HG03175 (cell line): ENCODE results near the gene UCK2.
A peak's percentile ranks its signal among the peaks of the same experiment; 100 is the strongest.

Experiments used
- ATAC-seq: cut with Tn5 transposase; IDR thresholded peaks from one replicate; pipeline ENCODE4 v1.9.1; 2021; ENCODE audit warnings: mild to moderate bottlenecking, moderate library complexity; ENCODE audit not compliant: unreplicated experiment

UCK2 gene

DNA sequence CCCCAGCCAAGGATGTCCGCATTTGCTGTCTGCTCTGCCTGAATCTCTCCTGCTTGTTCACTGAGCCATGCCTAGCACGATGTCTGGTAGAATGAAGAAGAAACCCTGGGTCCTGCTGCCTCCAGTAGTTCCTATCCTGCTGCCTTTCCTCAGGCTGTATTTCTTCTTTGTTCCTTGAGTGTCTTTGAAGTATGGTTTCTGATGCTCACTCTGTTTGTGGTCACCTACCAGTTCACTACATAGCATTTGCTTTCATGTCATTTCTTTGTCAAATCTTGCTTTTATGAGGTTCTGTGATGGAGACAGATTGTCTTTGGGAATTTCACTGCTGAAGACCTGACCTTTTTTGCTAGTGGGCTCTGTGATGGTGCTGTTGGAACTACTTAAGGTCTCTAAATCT is 5.9 kb downstream of the UCK2 start:
- no peak for ATAC-seq

DNA sequence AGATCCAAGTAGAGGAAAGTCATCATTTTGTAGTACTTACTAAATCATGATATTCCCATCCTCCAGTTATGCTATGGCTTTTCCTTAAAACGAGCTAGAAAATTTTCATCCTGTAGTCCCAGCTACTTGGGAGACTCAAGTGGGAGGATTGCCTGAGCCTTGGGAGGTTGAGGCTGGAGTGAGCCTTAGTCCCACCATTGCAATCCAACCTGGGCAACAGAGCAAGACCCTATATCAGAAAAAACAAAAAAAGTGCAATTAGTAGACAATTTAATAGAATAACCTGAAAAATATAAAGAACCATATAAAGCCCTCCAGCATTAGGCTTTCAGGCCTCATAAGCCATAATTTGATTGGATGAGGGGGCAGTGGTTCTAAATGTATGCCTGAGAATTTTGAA is 6.8 kb downstream of the UCK2 start:
- ATAC-seq: no peak

DNA sequence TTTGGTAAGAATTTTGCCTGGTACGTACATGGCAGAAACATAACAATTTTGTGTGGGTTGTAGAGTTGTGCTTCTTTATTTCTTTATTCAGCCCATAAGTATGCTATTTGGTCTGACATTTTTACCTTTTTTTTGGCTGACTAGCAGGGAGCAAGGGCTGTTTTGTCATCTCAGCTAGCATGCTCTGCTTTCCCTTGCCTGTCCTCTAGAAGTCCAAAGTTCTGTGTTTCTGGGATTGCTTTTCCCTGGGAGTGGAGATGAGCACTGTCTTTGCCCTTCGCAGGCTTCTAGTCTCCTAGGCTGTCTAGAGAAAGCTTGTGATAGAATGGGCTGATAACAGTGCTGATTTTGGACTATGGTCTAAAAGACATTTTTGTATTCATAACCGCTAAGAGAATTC is 7.5 kb downstream of the UCK2 start:
- ATAC-seq: no peak

DNA sequence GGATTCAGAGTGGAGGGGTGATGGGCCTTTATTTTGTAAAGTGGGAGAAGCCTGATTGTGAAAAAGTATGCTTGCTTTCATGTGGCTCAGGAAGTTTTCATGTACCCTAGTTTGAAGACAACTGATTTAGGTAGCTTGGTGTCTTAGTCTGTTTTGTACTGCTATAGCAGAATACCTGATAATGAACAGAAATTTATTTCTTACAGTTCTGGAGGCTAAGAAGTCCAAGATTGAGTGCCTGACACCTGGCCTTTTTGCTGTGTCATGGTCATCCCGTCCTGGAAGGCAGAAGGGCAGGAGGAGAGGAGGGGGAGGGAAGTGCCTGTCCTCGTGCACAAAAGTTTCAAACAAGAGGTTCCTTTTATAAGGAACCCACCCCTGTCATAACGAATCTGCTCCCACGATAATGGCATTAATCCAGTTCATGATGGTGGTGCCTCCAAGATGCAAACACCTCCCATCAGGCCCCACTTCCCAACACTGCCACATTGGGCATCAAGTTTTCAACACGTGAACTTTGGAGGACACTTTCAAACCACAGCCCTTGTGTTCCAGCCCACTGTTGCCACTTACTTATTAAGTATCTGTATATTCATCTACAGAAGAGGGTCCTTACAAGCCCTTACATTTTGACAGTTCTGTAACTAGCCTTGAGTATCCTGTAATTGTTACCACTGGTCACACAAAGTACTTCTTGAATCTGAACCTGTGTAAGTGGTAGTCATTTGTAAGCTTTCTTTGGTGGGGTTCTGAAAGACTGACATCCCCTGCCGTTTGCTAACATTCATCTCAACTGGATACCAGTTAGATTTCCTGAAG is 9.5 kb downstream of the UCK2 start:
- no peak for ATAC-seq

DNA sequence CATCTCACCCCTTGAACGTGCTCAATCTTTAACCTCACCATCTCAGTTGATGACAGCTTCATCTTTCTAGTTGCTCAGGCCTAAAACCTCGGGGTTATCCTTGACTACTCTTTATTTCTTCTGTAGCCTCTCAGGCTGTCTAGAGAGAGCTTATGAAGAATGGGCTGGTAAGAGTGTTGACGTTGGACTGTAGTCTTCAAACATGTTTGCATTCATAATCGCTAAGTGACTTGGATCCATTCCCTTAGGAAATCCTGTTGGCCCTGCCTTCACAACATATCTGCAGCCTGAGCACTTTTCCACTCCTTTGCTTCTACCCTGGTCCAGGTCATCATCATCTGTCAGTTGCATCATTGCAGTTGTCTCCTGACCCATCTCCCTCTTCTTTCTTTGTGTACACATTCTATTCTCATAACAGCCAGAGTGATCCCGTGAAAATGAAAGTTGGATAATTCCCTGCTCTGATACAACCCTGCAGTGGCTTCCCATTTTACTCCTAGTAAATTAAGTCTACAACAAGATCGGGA is 10.5 kb downstream of the UCK2 start:
- ATAC-seq: no peak

DNA sequence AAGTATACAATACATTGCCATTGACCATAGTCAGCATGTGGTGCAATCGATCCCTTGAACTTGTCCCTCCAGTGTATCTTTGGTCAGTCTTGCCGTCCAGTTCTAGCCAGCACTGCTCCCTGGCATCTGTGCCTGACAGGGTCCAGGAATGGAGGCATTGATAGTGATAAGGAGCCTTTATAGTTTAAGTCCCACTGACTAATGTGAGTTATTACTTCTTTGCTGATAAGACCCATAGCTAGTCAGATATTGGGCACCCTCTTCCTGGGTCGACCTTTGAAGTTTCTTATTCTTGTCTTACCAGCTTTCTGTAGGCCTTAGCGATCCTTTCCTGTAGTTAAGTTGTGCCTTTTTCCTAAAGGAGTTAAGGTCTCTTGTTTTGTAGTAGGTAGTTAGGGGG is 13.0 kb downstream of the UCK2 start:
- ATAC-seq: no peak

DNA sequence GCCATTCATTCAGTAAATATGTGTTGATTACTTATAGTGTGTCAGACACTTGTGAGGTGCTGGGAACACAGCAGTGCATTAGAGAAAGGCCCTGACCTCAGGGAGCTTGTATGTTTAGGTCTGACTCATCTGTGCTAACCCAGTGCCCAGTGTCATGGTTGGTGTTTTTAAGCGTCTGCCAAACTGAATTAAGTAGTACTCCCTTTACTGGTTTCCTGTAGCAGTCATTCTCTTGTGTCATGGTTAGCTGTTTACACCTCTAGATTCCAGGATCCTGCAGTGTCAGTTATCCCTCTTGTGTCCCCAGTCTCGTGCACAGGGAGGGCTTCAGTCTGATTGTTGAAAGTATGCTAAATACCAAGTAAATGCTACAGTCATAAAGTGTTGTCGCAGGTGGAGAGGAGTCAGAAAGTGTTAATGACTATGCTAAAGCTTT is 14.2 kb downstream of the UCK2 start:
- no peak for ATAC-seq

DNA sequence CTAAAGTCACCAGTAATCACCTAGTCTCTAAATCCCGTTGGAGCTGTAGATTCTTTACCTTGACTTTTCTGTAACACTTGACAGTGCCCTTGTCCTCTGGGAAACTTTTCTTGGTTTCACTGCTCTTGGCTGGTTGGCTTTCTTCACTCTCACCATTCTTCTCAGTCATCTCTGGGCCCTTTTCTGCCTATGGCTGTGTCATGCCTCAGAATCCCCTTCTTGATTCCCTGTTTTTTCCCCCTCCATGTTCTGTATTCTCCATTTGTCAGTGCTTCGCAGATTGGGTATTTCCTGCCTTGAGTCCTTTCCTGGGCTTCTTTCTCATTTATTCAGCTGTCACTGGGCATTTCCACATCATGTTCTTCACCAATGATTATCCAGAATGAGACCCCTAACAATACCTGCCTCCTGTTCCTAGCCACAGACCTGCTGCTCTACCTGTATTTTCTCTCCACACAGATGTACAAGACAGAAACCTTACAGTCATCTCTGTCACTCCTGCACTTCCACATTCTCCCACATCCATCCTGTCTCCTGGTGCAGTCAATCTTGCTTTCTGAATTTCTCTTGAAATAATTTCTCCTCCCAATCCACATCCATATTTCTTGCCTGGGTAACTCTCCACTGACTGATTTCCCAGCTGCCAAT is 14.7 kb downstream of the UCK2 start:
- no peak for ATAC-seq

DNA sequence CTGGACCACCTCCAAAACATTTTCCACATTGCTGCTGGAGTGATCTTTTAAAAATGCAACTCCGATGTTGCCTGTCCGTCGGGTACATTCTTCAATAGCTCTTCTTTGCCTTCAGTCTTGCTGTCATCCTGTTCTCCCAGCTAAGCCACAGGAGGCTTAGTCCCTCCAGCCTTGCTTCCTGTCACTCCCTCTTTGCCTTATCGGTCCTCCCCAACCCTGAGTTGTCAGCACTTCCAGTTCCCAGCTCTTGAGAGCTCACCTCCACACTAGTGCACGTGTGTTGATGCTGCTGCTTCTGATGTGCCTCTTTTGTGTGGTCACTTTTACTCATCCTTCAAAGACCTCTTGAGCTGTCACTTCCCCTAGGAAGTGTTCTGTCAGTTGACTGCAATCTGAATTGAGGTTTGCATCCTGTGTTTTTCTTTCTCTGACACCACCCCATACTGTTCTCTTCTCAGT is 15.3 kb downstream of the UCK2 start:
- peak; percentile 42 for ATAC-seq

DNA sequence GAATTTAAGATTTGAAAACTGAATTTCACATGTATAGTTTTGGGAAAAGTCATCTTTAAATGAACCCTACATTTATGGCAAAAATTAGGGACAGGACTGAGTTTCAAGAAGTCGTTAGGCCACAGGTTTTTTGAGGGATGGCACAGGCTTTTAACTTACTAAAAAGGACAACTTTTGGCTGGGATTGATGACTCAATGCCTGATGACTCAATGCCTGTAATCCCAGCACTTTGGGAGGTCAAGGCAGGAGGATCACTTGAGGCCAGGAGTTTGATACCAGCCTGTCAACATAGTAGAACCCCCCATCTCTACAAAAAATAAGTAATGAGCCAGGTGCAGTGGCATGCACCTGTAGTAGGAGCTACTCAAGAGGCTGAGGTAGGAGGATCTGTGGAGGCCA is 15.9 kb downstream of the UCK2 start:
- no peak for ATAC-seq

DNA sequence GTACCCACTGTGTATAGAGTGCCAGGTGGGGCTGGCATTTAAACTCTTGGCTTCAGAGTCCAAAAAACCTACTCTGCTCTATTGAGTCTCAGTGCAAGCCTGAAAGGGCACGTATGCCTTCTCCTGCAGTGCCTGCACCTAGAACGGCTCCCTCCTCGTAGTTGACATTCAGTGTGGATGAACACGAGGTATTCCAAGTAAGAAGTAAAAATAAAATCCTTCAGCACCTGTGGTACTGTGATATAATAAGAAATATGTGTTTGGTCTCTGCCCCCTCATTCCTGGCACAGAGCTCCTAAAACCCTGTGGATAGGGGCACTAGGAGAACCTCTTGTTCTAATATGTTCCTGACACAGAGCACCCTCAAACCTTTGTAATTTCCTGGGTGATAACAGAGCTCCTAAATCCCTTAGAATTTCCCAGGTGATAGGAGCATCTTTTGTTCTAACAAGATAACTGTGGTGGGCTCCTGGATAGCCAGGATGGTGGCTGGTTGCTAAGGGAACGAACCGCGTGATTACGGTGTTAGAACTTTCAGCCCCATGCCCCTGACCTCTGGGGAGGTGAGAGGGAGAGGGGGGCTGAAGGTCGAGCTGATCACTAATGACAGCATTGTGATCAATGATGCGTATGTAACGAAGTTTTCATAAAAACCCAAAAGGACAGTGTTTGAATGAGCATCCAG is 16.8 kb downstream of the UCK2 start:
- ATAC-seq: no peak

DNA sequence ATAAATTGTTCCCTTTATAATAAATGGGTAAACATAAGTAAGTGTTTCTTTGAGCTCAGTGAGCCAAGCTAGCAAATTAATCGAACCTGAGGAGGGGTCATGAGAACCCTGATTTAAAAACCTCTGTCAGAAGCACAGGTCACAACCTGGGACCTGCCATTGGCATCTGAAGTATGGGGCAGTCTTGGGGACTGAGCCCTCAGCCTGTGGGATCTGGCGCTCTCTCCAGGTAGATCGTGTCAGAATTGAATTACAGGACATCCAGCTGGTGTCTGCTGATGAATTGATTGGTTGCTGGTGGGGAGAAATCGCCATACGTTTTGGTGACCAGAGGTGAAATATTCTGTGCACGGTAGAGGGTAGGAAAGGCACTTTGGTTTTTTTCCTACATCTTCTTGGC is 17.5 kb downstream of the UCK2 start:
- no peak for ATAC-seq

DNA sequence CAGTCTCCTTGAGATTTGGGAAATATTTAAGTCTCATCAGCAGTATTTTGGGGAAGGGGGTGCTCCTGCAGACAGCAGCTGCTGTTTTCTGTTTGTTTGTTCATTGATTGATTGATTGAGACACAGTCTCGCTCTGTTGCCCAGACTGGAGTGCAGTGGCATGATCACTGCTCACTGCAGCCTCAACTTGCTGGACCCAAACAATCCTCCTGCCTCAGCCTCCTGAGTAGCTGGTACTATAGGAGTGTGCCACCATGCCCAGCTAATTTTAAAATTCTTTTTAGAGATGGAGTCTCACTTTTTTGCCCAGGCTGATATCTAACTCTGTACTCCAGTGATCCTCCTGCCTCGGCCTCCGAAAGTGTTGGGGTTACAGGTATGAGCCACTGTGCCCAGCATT is 18.2 kb downstream of the UCK2 start:
- no peak for ATAC-seq

DNA sequence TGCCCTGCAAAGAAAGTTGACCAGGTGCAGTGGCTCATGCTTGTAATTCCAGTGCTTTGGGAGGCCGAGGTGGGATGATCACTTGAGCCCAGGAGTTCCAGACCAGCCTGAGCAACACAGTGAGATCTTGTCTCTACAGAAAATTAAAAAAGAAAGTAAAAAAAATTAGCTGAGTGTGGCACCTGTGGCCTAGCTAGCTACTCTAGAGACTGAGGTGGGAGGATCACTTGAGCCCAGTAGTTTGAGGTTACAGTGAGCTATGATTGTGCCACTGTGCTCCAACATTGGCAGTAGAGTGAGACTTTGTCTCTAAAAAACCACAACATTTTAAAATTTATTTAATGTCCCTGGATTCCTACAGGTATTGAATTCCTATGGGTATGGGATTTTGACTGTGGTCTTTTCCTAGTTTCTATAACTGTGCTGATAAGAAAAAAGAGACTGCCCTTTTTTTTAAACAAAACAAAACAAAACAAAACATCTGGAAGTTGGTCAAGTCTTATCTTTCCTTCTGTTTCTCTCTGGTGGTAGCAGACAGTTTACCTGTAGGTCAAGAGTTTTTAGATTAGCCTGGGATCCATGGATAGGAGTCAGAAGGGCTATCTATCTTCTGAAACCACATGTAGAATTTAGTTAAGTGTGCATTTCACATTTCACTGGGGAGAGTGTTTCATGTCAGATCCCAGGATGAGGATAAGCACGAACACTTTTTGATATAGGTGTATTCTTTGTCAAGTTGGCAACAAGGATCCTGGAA is 18.8 kb downstream of the UCK2 start:
- peak; percentile 51 for ATAC-seq

DNA sequence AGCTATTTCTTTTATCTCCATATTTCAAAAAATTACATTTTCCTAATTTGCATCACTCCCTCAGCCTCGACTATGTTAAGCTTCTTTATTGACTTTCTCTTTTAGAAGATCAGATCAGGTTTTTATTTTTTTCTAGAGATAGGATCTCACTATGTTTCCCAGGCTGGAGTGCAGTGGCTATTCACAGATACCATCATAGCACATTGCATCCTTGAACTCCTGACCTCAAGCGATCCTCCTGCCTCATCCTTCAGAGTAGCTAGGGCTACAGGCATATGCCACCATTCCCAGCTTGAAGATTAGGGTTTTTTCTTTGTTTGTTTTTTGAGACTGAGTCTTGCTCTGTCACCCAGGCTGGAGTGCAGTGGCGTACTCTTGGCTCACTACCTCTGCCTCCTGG is 20.1 kb downstream of the UCK2 start:
- no peak for ATAC-seq

DNA sequence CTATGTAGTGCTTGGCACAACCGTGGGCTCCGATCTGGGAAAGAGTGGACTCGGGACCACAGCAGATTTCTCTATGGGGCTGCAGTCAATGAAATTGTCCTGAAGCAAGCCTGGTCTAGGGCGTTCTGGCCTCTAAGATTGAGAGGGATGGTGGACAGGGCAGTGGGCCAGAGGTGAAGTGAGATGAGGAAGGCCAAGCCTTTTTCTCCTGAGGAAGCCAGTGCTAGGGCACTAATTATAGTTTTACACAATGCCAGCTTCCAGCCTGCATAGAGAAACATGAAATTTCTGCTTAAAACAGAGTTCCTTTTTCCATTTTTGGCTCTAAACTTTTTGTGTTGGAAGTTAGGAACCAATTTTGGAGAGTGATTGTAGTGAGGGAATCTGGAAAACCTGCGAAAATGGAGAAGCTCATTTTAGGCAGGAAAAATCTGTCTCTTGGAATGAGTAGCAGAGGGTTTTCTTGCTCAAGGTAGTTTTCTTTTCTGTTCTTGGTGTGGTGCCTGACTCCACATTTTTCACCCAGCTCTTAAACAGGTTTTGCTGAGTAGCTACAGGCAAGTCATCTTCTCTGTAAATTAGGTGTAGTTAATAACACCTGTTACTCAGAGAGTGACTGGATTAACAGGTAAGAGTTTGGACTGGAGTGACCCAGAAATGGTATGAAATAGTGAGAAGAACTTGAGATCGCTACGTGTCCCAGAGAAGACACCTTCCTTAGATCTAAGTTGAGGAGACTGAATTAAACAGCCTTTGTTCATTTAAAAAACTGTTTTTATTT is 22.1 kb downstream of the UCK2 start:
- ATAC-seq: no peak

DNA sequence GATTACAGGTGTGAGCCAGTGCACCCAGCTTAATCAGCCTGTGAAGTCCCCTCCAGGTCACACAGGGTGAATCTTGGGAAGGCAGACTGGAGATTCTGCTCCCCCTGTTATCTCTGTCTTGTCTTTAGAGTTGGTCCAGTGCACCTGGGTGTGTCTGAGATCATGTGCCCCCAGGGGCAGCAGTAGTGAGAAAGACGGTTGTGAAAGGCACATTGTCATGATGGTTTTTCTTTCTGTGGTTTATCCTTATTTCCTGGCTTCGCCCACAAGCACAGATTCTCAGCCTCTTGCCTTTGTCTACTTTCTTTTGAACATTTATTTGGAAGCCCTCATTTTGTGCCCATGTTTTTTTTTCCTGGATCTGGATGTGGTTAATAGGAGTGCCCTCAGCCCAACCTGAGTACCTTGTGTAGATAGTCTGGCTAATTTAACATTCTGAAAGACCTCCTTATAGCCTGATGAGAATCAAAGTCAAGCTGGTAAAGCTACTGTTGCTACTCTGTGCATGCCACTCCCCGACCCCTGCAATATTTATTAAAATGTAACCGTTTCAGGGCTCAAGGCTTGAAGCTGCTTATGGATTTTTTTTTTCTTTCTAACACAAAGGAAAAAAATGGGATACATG is 23.7 kb downstream of the UCK2 start:
- ATAC-seq: peak; percentile 67

DNA sequence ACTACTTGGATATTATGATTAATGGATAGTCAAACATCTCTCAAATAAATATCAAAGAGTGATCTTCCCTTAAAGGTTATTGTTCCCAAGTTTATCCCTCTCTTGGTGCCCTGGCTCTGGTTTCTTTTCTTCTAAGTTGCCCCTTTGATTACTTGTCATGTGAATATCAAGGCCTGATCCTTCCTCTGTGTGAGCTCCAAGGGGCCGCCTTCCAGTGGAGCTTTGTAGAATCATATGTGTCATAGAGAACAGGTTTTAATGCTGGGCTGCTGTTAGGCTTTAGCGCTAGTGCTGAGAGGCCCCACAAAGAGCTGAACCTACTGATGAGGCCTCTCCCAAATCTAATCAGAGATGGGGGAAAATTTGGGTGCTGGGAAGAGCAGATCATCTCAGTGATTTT is 25.5 kb downstream of the UCK2 start:
- no peak for ATAC-seq

DNA sequence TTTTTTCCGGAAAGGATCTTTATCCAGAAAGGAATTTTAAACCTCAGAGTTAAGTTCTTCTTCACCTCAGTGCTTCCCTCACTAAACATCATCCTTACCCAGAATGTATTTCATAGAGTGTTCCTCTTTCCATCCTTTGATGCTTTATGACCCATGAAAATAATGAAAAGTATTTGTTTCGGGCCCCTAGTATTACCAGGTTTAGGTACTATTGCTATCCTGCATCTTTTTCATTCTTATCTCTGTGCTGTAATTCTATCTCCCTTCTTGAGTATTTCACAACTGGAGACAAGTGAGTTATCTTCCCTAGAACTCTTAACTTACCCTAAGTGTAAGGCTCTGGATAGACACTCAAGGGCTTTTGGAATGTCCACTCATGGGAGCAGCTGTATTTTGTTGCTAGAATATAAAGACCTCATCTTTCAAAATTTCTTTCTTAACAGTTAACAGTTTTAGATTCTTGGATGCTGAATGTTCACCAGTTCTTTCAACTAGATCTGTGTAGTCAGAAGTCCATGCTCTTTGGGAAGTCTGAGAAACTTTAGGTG is 26.2 kb downstream of the UCK2 start:
- ATAC-seq: no peak
